ENCODE results near the gene PER2.

GRCh38 chr2:238244151-238244550 lies 44.3 kb downstream of the PER2 start:
- TF ChIP-seq, protein P1, sequence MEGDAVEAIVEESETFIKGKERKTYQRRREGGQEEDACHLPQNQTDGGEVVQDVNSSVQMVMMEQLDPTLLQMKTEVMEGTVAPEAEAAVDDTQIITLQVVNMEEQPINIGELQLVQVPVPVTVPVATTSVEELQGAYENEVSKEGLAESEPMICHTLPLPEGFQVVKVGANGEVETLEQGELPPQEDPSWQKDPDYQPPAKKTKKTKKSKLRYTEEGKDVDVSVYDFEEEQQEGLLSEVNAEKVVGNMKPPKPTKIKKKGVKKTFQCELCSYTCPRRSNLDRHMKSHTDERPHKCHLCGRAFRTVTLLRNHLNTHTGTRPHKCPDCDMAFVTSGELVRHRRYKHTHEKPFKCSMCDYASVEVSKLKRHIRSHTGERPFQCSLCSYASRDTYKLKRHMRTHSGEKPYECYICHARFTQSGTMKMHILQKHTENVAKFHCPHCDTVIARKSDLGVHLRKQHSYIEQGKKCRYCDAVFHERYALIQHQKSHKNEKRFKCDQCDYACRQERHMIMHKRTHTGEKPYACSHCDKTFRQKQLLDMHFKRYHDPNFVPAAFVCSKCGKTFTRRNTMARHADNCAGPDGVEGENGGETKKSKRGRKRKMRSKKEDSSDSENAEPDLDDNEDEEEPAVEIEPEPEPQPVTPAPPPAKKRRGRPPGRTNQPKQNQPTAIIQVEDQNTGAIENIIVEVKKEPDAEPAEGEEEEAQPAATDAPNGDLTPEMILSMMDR (IDR thresholded peaks at IDR 0.05): no peak
- TF ChIP-seq POLR2AphosphoS5 (IDR thresholded peaks at IDR 0.05): no peak
- TF ChIP-seq POLR2A (IDR thresholded peaks at IDR 0.05): no peak
